Eye (tissue), 1 donor: ENCODE data around the gene MYG1.

Experiments
- DNase-seq: peaks from one replicate; pipeline ENCODE4 v3.0.0-alpha.2; 2015

Gene MYG1, protein sequence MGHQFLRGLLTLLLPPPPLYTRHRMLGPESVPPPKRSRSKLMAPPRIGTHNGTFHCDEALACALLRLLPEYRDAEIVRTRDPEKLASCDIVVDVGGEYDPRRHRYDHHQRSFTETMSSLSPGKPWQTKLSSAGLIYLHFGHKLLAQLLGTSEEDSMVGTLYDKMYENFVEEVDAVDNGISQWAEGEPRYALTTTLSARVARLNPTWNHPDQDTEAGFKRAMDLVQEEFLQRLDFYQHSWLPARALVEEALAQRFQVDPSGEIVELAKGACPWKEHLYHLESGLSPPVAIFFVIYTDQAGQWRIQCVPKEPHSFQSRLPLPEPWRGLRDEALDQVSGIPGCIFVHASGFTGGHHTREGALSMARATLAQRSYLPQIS

DNA sequence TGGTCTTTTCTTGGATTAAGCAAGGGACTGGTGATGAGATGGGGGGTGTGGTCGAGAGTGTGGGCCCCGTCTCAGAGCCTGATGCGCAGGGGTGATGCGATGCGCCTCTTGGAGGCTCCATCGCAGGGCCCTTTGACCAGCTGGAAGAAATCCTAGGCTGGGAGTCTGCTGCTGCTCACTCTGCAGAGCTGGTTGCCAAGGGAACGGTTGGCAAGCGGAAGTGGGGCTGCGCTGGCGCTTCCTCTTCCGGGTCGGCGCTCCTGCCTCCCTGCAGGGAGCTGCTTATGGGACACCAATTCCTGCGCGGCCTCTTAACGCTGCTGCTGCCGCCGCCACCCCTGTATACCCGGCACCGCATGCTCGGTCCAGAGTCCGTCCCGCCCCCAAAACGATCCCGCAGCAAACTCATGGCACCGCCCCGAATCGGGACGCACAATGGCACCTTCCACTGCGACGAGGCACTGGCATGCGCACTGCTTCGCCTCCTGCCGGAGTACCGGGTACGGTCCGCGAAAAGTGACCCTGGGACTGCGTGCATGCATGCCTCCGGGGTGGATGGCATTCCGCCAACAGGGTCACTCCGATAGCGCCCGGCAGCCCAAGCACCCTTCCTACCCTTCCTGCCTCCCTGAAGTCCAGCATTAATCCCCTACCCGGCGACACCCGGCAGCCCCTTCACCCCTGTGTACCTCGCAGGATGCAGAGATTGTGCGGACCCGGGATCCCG, at the start of gene MYG1:
TSS of gene MYG1 (plus strand) at position 242 of the 727 bp plus-strand sequence. CDS start at position 285, 43 bp downstream.
- peak; percentile 94 for DNase-seq

DNA sequence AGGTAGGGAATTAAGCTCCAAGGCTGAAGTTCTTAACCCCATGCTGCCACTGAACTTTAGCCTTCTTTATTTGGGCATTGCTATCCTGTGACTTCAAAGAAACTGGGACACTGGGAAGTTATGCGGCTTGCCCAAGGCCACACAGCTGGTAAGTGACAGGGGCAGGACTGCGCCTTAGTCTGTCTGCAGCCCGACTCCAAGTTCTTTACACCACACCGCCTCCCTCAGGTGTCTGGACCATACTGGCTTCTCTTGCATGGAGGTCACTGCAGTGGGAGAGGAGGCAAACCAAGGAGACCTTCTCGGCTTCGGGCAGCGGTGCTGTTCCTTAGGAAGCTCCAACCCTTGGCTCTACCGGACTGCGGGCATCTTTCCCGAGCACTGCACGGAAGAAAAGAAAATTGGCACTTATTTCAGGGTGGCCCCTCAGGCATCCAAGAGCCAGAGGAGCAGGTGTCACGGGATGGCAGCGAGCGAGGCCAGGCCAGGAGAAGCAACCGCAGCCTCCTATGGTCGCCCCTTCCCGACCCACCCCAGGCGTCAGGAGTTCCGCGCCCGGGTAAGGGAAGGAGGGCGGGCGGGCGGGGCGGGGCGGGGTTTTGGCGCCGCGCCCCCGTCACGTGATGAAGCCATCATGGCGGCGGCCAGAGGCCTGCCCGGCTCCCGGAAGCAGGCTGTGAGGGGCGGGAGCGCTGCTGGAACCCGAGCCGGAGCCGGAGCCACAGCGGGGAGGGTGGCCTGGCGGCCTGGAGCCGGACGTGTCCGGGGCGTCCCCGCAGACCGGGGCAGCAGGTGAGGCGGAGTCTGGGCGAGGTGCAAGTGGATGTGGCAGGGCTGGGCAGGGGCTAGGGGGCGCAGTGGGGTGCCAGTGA, 47.8 kb upstream of the MYG1 start:
- peak; percentile 90 for DNase-seq

DNA sequence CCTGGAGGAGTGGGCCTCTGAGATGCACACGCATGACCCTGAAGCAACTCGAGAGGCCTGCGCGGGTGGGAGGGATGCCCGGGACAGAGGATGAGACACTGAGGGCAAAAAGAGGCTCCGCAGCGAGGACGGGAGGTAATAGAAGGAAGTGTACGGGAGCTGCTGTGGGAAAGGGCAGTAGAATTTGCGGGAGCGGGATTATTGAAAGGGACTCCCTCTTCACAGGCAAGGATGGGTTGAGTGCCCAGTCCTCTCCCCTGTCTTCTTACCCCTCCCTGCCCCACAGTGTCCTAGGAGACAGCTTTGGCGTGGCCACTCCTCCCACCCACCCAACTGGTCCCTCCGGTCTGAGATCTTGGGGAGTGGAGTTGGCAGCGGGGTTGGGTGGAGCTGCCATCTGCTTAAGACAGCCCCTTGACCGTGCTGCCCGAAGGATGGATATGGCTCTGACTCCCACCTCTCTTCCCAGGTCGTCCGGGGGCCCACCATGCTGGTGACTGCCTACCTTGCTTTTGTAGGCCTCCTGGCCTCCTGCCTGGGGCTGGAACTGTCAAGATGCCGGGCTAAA, 47.1 kb upstream of the MYG1 start:
- no peak for DNase-seq

DNA sequence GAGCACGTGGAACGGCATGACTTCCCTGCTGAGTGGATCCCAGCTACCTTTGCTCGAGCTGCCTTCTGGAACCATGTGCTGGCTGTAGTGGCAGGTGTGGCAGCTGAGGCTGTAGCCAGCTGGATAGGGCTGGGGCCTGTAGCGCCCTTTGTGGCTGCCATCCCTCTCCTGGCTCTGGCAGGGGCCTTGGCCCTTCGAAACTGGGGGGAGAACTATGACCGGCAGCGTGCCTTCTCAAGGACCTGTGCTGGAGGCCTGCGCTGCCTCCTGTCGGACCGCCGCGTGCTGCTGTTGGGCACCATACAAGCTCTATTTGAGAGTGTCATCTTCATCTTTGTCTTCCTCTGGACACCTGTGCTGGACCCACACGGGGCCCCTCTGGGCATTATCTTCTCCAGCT, 46.2 kb upstream of the MYG1 start:
- DNase-seq, result no peak

DNA sequence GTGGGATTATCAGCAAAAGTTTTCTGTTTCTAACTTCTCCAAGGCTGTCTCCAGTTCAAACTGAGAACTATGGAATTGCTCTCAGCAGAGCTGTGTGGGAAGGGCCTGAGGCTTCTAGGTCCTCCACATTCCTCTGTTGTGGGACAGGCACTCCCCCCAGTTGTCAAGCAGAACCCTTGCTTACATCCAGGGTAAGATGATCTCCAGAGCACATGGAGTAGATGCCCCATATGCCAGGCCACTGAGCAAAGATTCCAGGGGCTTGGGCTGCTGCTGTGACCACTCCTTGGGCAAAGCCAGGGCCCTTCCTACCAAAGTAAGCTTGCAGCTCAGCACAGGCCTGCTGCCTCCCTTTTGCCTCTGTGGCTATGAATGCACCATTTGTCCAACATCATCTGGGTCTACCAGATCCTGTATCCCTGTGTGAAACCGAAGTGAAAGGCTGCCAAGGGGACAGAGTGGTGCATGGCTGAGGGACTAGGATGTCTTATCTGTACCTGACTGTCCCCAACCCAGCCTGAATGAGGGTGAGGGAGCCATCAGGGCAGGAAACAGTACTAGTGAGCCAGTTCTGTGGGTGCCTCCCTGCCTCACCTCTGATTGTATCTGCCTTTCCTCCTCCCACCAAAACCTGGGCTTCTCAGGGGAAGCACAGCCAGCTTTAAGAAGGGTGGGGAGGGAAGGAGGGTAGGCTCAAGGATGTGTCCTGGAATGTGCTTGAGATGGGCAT, 44.5 kb upstream of the MYG1 start:
- no peak for DNase-seq

DNA sequence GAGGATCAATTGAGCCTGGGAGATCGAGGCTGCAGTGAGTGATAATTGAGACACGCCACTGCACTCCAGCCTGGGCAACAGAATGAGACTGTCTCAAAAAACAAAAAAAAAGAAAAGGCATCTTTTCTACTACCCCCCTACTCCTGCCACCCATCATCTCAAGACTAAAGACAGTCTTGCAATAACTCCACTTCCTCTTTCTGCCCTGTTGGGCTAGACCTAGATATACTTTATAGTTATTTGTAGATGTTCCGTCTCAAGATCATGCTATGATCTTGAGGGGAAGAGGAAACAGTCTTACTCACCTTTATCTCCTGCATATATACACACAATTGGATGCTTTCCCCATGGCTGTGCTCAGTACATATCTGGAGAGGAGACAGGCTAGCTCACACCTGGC, 43.5 kb upstream of the MYG1 start:
- DNase-seq, result no peak

DNA sequence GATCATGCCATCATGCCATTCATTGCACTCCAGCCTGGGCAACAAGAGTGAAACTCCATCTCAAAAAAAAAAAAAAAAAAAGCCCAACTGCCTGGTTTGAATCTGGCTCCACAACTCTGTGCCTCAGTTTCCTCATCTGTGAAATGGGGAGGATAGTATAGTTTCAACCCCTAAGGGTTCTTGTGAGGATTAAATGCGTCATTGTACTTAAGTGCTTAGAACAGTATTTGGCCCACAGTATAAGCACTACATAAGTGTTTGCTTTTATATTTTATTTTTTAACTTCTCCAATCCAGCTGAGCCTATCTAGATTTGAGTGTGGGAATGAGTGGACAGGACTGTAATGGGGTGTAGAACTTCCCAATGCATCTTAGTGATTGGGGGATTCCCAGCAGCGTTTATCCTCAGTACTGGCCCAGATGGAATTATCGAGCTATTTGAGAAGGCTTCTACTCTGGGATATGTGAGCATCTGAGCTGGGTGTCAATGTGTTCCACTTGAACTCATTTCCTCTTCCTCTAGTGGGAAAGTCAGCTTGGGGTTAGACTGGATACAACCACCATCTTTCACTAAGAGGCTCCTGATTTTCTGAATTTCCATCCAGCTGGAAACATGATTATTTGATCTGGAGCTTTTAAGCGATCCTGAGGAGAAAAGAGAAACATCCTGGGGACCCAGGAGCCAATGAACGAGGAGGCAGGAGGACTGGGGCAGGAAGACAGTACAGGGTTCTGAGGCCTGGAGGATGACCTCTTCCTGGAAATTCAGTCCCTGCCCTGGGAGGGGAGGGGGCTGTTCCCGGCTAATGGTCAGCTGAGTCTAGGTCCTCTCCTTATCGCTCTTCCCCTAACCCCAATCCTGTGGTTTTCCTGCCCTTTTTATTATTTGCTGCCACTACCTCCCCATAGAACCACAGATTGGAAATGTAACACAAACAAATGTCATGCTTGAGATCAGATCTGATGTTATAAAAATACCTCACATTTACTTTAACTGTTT, 40.7 kb upstream of the MYG1 start:
- DNase-seq, result no peak

DNA sequence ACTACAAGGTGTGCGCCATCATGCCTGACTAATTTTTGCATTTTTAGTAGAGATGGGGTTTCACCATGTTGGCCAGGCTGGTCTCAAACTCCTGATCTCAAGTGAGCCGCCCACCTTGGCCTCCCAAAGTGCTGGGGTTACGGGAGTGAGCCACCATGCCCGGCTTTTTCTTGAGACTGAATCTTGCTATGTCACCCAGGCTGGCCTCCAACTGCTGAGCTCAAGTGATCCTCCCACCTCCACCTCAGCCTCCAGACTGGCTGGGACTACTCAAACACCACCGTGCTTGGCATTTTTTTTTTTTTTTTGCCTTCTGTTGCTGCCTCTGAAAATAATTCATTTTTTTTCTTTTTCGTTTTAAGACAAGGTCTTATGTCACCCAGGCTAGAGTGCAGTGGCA, 39.6 kb upstream of the MYG1 start:
- no peak for DNase-seq

DNA sequence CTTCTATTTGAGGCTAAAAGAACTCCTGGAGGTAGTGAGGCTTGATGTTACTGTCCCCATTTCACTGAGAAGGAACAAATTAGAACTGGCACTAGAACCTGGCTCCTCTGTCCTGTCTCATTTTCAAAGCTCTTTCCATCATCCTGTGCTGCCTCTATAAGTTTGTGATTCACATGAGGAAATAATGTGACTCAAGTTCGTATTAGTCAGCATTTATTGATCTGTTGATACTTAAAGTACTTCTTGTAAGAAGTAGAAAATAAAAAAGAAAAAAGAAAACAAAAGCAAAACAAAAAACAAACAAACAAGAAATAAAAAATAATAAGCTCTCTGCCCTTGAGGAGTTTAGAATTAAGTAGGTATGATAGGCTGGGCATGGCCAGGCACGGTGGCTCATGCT, 33.7 kb upstream of the MYG1 start:
- no peak for DNase-seq

DNA sequence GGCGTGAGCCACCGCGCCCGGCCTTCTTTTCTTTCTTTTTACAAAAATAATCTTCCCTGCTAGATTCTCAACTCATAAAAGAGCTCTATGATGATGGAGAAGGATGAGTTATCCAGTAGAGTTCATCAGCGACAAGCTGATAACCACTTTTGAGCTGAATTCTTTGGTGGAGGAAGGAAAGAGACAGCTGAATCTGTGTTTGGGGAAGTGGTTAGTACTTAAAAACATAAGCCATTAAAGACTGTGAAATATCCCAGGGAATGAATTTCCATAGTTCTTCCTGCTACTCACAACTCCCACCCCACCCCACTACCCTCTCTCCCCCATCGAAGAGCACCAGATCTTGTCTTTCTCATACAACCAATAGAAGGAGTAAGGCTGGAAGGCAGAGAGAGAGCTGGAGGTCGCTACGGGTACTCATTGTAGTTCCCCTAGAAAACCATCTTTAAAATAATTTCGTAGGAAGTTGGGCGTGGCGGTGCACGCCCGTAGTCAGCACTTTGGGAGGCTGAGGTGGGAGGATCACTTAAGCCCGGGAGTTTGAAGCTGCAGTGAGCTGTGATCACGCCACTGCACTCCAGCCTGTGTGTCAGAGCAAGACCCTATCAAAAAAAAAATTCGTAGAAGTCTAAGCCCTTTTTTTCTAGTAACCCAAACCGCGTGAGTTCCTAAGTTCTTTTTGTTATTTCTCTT, 32.0 kb upstream of the MYG1 start:
- no peak for DNase-seq

DNA sequence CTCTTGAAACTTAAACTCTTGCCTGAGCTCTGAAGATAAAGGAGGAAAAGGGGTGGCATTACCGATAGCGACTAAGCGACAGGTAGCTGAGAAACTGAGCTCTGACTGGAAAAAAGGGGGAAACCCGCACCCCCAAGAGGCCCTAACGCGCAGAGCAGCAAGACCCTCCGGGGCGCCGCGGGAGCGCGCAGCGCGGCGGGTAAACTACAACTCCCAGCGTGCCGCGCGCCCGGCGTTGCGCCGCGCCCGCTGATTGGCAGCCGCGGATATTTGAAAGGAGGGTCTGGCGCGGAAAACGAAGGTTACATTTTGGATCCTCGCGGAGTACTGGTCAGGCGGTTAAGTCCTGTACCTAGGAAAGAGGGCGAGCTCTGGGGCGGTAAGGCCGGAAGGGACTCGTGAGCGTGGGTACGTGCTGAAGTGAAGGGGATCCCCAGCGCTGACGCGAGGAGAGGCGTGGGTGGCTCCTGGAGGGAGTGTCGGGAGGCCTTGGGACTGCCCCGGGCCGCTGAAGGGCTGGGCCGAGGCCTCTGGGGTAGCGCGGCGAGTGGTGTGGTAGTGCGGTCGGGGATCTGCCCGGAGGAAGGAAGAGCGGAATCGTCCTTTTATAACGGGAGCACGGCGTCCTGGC, 31.4 kb upstream of the MYG1 start, which contains the start of gene ESPL1:
TSS of gene ESPL1 (plus strand) at position 301 of the 631 bp plus-strand sequence. CDS start 468 bp downstream, outside the sequence.
- peak; percentile 91 for DNase-seq

DNA sequence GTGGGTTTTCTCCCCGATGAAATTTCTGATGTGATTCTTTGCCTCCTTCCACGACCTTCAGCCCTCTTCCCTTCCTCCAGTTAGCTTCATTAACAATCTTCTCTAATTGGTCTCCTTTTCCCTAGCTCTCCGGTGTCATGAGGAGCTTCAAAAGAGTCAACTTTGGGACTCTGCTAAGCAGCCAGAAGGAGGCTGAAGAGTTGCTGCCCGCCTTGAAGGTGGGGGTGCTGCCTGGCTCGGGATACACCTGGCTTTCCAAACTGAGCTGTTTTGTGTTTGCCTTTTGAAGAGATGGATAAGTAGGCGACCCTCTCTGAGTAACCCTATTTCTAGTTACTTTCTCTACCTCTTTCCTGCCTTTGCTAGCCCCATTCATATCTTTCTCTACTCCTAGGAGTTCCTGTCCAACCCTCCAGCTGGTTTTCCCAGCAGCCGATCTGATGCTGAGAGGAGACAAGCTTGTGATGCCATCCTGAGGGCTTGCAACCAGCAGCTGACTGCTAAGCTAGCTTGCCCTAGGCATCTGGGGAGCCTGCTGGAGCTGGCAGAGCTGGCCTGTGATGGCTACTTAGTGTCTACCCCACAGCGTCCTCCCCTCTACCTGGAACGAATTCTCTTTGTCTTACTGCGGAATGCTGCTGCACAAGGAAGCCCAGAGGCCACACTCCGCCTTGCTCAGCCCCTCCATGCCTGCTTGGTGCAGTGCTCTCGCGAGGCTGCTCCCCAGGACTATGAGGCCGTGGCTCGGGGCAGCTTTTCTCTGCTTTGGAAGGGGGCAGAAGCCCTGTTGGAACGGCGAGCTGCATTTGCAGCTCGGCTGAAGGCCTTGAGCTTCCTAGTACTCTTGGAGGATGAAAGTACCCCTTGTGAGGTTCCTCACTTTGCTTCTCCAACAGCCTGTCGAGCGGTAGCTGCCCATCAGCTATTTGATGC, 30.6 kb upstream of the MYG1 start:
- DNase-seq, result no peak

DNA sequence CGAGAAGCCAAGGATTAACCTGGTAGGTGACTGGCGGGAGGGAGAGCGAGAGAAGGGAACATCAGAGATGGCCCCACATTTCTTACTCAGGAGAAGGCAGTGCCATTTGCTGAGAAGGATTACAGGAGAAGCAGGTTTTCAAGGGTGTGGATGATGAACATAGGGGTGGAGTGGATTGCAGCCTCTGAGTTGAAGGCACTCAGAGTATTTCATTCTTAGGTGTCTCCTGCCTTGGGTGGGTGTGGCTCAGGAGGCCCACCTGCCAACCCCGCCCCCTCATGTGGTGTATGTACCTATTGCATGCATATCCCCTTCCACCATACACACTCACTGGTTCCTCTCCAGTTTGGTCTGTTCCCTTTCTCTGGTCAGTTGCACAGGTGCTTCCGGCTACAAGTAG, 25.1 kb upstream of the MYG1 start:
- DNase-seq, result no peak

DNA sequence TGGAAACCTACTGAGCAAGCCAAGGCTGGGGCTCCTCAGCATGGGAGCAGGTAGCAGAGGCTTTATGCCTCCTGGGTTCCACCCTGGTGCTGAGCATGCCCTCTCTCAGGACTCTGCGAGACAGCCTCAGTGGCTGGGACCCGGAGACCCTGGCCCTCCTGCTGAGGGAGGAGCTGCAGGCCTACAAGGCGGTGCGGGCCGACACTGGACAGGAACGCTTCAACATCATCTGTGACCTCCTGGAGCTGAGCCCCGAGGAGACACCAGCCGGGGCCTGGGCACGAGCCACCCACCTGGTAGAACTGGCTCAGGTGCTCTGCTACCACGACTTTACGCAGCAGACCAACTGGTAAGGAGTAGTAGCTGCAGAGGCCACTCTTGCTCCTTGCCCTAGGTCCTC, 23.0 kb upstream of the MYG1 start:
- DNase-seq, result no peak

DNA sequence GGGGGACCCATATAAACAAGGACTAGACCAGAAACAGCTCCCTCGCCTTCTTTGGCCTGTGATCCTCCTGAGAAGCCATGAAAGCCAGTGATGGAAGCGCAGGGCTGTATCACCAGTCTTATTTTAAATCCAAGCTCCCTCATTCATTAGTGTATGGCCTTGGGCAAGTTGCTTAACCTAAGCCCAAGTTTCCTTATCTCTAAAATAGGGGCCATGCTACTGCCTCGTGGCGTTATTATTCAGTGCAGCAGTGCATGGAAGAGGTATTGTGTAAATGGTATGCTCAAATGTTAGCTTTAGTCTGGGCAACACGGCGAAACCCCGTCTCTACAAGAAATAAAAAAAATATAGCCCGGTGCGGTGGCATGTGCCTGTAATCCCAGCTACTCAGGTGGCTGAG, 21.5 kb upstream of the MYG1 start:
- no peak for DNase-seq

DNA sequence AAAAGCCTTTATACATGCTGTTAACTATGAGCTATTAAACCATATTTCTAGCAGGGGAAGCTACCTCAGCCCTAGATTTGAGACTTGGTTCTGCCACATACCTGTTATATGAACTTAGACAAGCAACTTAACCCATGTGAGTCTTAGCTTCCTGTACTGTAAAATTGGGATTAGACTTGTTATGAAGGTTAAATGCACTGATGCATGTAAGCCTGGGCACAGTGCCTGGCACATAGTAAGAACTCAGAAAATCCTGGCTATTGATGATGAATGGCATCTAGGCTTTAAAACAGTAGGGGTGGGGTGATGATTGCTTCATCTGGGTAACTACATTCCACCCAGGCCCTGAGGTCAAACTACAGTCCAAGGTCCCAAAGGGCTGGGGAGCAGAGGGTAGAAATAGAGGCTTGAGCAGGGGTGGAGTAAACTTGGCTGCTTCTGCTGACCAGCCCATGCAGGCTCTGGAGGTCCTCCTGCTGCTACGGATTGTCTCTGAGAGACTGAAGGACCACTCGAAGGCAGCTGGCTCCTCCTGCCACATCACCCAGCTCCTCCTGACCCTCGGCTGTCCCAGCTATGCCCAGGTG, 20.1 kb upstream of the MYG1 start:
- DNase-seq, result no peak

DNA sequence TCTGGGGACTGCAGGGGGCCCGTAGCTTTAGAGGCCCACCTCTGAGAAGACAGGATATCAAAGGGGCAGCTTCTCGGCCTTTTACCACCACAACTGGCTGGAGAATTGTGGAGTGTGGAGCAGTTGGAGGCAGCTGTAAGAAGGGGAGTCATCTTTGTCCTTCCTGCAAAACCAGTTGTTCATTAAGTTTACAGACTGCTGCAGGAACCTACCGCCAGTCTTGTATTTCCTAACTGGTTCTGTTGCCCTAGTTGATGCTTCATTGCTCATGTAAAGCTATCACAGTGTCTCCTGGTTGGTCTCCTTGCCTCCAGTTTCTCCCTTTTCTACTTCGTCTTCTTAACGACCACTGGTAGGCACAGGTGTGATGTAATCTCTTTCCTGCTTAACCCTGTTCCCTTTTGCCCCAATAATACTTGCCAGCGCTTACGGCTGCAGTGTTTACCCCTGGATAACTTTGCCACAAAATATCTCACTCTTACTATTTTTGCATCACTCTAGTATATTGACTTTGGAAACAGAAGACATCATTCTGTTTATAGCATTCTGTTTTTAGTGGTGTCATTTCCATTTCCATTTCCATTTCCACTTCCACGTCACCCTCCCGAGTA, 19.5 kb upstream of the MYG1 start:
- DNase-seq, result no peak

DNA sequence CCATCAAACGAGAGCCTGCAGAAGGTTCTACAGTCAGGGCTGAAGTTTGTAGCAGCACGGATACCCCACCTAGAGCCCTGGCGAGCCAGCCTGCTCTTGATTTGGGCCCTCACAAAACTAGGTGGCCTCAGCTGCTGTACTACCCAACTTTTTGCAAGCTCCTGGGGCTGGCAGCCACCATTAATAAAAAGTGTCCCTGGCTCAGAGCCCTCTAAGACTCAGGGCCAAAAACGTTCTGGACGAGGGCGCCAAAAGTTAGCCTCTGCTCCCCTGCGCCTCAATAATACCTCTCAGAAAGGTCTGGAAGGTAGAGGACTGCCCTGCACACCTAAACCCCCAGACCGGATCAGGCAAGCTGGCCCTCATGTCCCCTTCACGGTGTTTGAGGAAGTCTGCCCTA, 13.0 kb upstream of the MYG1 start:
- no peak for DNase-seq
